Vagina (tissue), 2 donors: ENCODE measurements around the gene IKBKE. TPM values are rescaled to one million over a fixed set of nuclear protein-coding genes. Genes with fewer than 3 reads are reported as not detected.

Experiments used
- DNase-seq, 2 donors: peaks; one replicate each; pipeline ENCODE4 v3.0.0-alpha.2; 2017; ENCODE audit errors: extremely low spot score in 2 of 2
- H3K27ac ChIP-seq: fragments of 200-600 bp; sonication (generic); one replicate; pipeline ENCODE4 v1.5.1; 2019
- H3K27me3 ChIP-seq: fragments of 200-600 bp; sonication (generic); one replicate; pipeline ENCODE4 v1.5.1; 2019
- H3K36me3 ChIP-seq, 2 donors: fragments of 200-600 bp; sonication (generic); one replicate each; pipeline ENCODE4 v1.5.1; 2017 to 2019
- H3K4me1 ChIP-seq: fragments of 200-600 bp; sonication (generic); one replicate; pipeline ENCODE4 v1.5.1; 2019
- H3K4me3 ChIP-seq, 2 donors: fragments of 200-600 bp; sonication (generic); 1 replicate in 1 of 2; 2 replicates in 1 of 2; pipeline ENCODE4 v1.5.1; 2016 to 2019
- H3K9me3 ChIP-seq: fragments of 200-600 bp; sonication (generic); one replicate; pipeline ENCODE4 v1.5.1; 2019
- CTCF ChIP-seq, 3 experiments: fragments of 450-650 bp in 2 of 3; fragments of 200-600 bp in 1 of 3; sonication (generic) in 1 of 3; IDR thresholded peaks; one replicate each; pipeline ENCODE4 v1.5.1; 2017 to 2019; ENCODE audit warnings: antibody characterized with exemption in 3 of 3, mild to moderate bottlenecking in 2 of 3, moderate library complexity in 2 of 3
- POLR2A ChIP-seq, 2 donors: fragments of 450-650 bp; IDR thresholded peaks; one replicate each; pipeline ENCODE4 v1.6.1; 2017; ENCODE audit warnings: antibody characterized with exemption in 2 of 2, mild to moderate bottlenecking in 2 of 2, moderate library complexity in 2 of 2
- POLR2AphosphoS5 ChIP-seq, 2 donors: sonication (generic); formaldehyde crosslinking; IDR thresholded peaks; one replicate each; pipeline ENCODE4 v1.9.0; 2017; ENCODE audit warnings: antibody characterized with exemption in 2 of 2, mild to moderate bottlenecking in 2 of 2, low read depth in 1 of 2; ENCODE audit not compliant: insufficient read depth in 1 of 2
- intact Hi-C: fragments of 100-400 bp; cut with DNase I; formaldehyde crosslinking; loops from one replicate; pipeline ENCODE4 v1.15.1; 2023
- total RNA-seq: library from RNA; depleted of rRNA; stranded (reverse); fragments of >200 nt; gene quantifications from one replicate; pipeline ENCODE4 v1.2.3, GENCODE V29; 2016

The IKBKE gene
- total RNA-seq, 1 donor from 2014 or later, result 10.1 TPM

- intact Hi-C loops, result no loop called here
- TF ChIP-seq POLR2AphosphoS5 (IDR thresholded peaks at IDR 0.05; ENCODE audit: insufficient read depth in 1 of 2, low read depth in 1 of 2) (no peak), POLR2A (IDR thresholded peaks at IDR 0.05) (no peak), CTCF (IDR thresholded peaks at IDR 0.05) (no peak)
- Histone ChIP-seq H3K4me1 (peaks cover 24% of the 10 kb centered on the region), H3K9me3 (no peaks in the 10 kb centered on the region), H3K36me3 (peaks cover 0 to 32% of the 10 kb centered on the region in 2 donors), H3K27ac (no peak overlapping the region), H3K27me3 (no peaks in the 10 kb centered on the region), H3K4me3 (no peak overlapping the region)
- no peak for DNase-seq
Observed at GRCh38 chr1:206447422-206447765, 22.9 kb upstream of the IKBKE start.

GRCh38 chr1:206447792-206448191 lies 22.5 kb upstream of the IKBKE start:
- Histone ChIP-seq H3K9me3 (no peaks in the 10 kb centered on the region), H3K4me3 (no peak overlapping the region), H3K36me3 (peaks cover 0 to 32% of the 10 kb centered on the region in 2 donors), H3K27me3 (no peaks in the 10 kb centered on the region), H3K27ac (no peak overlapping the region), H3K4me1 (peaks cover 24% of the 10 kb centered on the region)
- TF ChIP-seq CTCF (IDR thresholded peaks at IDR 0.05) (no peak), POLR2A (IDR thresholded peaks at IDR 0.05) (no peak), POLR2AphosphoS5 (IDR thresholded peaks at IDR 0.05; ENCODE audit: insufficient read depth in 1 of 2, low read depth in 1 of 2) (no peak)
- no peak for DNase-seq
- intact Hi-C loops, result no loop called here

GRCh38 chr1:206448471-206448870 lies 21.8 kb upstream of the IKBKE start:
- DNase-seq, result no peak
- peaks cover 0 to 28% of the 10 kb centered on the region in 2 donors for H3K36me3 ChIP-seq
- no peak overlapping the region for H3K4me3 ChIP-seq
- no peaks in the 10 kb centered on the region for H3K27me3 ChIP-seq
- intact Hi-C loops, result no loop called here
- peaks cover 24% of the 10 kb centered on the region for H3K4me1 ChIP-seq
- no peak for TF ChIP-seq POLR2AphosphoS5 (IDR thresholded peaks at IDR 0.05; ENCODE audit: insufficient read depth in 1 of 2, low read depth in 1 of 2)
- no peak for TF ChIP-seq POLR2A (IDR thresholded peaks at IDR 0.05)
- no peak for TF ChIP-seq CTCF (IDR thresholded peaks at IDR 0.05)
- no peak overlapping the region for H3K27ac ChIP-seq
- H3K9me3 ChIP-seq, result no peaks in the 10 kb centered on the region

GRCh38 chr1:206449565-206449964 lies 20.7 kb upstream of the IKBKE start:
- H3K36me3 ChIP-seq, result peaks cover 0 to 32% of the 10 kb centered on the region in 2 donors
- no peaks in the 10 kb centered on the region for H3K27me3 ChIP-seq
- DNase-seq, result no peak
- H3K27ac ChIP-seq, result no peak overlapping the region
- no peak overlapping the region for H3K4me3 ChIP-seq
- H3K4me1 ChIP-seq, result peaks cover 24% of the 10 kb centered on the region
- TF ChIP-seq POLR2A (IDR thresholded peaks at IDR 0.05), result no peak
- TF ChIP-seq POLR2AphosphoS5 (IDR thresholded peaks at IDR 0.05; ENCODE audit: insufficient read depth in 1 of 2, low read depth in 1 of 2), result no peak
- TF ChIP-seq CTCF (IDR thresholded peaks at IDR 0.05), result no peak
- no peaks in the 10 kb centered on the region for H3K9me3 ChIP-seq
- intact Hi-C loops, result no loop called here

- Histone ChIP-seq H3K4me1 (peaks cover 17% of the 10 kb centered on the region), H3K9me3 (no peaks in the 10 kb centered on the region), H3K36me3 (peaks cover 0 to 39% of the 10 kb centered on the region in 2 donors), H3K27me3 (no peaks in the 10 kb centered on the region), H3K27ac (no peak overlapping the region), H3K4me3 (no peak overlapping the region)
- TF ChIP-seq POLR2AphosphoS5 (IDR thresholded peaks at IDR 0.05; ENCODE audit: insufficient read depth in 1 of 2, low read depth in 1 of 2) (no peak), CTCF (IDR thresholded peaks at IDR 0.05) (no peak), POLR2A (IDR thresholded peaks at IDR 0.05) (no peak)
- no peak for DNase-seq
- intact Hi-C loops, result no loop called here
Observed at GRCh38 chr1:206450281-206450680, 20.0 kb upstream of the IKBKE start.
